Fibroblast of the conjunctiva (primary cell): ENCODE data around the gene LPGAT1.

Experiments
- DNase-seq: peaks from one replicate; pipeline ENCODE4 v3.0.0-alpha.2; 2010; ENCODE audit warnings: low read depth

LPGAT1 gene

DNA sequence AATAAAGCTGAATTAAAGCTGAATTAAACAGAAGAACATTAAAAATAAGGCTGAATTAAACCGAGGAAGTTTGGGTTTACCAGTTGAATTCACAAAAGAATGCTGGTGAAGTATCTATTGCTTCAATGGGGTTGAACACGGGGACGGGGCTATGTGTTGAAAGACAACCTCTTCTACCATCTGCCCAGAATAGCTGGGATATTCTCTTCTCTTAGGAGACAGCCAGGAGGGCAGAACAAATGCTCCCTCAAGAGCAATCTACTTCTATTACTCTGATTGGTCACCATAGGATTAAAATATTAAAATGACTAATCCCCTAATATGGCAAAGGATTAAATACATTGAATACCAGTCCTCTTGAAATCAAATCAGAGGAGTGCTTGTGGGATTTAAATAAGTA is 68.4 kb downstream of the LPGAT1 start:
- DNase-seq = no peak

DNA sequence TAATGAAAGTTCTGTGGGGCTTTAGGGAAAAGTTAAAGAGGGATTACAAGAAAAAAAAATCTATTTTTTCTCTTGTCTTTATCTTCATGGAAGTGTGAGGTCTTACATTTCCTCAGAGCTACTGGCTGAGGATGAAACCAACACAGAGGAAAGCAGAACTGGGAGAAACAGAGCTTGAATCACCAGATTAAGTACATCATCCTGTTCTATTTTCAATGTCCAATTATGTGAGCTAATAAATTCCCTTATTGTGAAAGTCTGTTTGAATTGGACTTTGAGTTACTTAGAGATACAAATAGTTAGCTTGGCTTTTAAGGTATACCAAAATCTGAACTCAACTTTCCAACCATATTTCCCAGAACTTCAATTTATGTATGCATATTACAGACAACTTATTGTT is 69.2 kb downstream of the LPGAT1 start:
- no peak for DNase-seq

DNA sequence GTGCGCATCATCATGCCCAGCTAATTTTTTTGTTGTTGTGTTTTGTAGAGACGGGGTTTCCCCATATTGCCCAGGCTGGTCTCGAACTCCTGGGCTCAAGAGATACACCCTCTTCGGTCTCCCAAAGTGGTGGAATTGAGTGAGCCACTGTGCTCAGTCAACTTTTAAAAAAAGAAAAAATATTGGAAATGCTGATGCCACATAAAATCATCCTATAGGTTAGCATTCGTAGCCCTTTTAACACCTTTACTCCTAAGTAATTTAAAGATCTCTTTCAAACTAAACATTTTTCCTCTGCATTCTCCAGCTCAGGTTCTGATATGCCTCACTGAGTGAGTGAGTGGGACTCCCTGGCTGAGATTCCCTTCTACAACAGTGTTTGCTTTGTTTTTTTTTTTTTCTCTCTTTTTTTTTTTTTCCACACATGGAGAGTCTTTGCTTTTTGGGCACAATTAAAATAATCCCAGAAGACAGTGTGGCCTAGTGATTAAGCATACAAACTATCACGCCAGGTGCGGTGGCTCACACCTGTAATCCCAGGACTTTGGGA is 74.0 kb downstream of the LPGAT1 start:
- DNase-seq = no peak

DNA sequence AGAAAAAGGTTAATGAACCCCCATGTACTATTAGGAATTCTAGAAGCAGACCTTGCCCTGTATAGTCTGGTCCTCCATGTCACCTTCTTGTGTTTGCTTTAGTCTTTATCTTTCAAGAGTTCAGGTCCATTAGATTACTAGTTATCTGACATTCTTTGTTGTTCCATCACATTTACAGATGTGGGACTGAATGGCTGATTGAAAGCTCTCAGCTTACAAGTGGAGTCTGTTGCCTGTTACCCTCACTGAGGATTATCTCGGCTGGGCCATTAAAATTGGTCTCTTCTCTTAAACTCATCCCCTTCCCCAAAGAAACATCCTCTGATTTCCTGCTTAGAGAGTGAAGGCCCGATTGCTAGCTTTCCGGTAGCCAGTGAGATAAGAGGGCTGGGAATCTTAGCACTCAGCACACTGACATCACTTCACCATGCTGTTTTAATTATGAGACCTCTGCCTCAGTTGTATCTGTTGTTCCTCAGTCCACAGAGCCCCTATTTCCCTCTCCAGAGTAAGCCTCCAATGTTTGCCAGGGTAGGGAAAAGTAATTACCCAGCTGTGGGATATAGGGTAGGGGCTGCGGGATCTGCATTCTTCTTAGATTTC is 76.8 kb downstream of the LPGAT1 start:
- no peak for DNase-seq

DNA sequence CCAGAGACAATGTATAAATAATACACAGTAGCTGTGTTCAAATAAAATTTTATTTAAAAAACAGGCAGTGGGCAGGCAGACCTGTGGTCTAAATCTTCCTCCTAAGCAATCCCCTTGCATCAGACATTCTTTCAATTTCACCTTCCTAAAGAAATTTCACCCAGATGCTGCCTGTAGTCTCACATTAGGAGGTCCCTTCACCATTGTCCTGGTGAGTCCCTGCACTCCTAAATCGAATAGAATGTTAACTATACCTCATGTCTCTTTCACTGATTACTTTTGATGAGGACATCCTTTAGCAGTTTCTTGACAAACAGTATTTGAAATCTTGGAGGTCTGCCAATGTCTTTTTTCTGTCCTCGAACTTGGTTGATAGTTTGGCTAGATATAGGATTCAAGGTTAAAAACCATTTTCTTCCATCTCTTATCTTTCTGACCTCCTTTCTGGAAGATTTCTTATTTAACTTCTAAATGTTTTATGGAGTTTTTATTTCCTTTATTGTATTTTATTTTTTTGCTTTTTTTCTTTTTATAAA is 77.5 kb downstream of the LPGAT1 start:
- DNase-seq = no peak

DNA sequence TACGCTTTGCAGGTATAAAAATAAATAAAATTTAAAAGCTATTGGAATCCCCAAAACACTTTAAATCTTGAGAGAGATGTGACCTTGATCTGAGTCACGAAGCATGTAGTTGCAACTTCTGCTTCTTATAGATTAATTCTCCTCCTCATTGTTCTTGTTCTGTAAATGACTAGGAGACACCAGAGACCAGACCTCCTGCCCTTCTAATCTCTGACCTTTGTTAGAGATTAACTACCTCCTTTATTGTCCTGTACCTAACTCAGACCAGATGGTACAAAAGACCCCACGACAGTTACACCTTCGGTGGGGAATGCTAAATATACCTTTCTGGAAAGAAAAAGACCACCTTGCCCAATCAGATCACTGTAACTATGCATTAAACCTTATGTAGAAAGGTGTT is 78.2 kb downstream of the LPGAT1 start:
- no peak for DNase-seq

DNA sequence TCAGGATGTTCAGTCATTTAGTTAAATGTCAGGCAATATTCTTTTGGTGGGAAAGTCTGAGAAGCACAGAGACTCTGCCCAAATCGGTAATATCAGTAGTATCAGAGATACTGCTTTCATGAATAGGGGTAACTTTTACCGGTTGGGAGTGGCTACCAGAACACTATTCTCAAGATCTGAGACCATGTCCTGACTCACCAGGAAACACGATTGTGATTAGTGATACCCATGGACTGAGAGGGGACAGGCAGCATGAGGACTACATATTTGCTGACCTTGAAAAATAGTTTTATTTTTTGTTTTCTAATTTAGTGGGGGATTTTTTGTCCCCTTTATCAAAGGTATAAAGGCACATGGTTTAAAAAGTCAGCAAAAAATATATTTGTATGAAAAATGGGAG is 79.1 kb downstream of the LPGAT1 start:
- DNase-seq = no peak

DNA sequence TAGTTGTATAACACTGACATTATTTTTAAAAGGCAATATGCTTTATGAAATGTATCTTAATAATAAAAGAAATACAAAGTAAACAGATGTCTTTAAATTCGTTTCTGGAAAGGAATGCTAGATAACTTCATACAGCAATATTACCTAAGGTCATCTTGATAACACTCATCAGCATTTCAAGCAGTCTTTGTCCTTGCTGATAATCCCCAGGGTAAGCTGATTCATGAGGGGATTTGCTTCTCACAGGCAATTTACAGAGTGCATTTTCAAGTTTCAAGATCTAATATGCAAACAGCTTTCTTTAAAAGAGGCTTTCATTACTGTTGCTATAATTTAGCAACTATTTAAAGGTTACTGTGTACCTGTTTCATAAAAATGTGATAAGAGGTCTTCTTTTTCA is 80.0 kb downstream of the LPGAT1 start:
- DNase-seq = no peak

DNA sequence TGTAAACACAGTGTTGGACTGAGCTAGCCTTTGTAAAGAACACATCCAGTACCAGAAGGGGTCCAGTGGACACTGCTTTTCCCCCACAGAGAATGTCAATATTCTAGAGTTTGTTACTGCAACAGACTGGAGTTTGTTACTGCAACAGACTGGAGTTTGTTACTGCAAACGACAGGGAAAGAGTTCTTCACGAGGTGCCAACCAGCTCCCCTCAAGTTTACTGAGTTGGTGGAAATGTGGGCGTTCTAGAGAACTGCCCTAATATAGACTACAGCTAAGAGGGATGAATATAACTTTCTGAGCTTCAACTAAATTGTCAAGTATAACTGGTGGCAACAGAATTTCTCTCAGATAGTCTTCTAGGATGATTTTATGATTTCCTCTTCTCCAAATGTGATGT is 81.3 kb downstream of the LPGAT1 start:
- DNase-seq = no peak

DNA sequence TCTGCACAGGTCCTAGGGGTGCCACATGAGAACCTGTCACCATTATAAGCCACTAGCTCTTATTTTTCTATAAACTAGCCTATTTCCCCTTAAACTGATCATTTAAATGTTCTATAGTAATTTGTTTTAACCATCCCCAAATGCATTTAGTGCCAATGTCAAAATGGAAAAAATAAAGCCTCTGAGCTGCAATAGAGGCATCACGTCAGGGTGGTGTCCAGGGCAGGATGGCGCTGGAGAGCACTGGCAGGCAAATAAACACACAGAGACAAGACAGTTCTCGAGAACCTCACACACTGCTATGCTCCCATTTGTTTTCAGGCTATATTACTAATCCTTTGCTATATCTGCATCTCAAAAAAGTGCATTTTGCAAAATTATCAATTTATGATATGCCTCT is 81.8 kb downstream of the LPGAT1 start:
- DNase-seq = no peak

DNA sequence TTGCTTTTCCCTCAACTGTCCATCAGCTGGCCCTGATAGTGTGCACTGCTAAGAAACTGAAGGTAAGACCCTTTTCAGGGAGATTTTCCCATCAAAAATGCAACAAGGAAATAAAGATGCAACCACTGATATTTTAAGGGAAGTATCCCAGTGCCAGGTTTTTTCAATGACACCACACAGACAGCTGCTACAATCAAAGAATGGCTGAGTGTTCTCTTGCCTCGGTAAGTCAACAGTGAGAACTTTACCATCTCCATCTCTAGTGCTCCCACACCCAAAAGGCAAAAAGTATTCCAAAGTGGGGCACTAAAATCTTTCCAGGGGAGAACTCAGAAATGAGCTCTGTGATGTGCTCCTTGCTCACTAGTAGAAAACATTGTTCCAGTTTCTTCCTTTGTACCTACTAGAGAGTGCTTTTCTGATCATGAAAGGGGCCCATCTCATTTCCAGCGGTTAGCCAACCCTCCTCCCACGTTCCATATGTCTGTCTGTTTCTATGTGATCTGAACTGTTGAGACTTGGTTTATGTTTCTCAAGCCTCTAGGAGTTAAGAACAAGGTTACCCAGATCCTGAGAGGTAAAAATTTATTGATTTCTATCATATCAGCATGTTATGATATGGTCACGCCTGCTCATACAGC is 87.6 kb downstream of the LPGAT1 start:
- DNase-seq = no peak

DNA sequence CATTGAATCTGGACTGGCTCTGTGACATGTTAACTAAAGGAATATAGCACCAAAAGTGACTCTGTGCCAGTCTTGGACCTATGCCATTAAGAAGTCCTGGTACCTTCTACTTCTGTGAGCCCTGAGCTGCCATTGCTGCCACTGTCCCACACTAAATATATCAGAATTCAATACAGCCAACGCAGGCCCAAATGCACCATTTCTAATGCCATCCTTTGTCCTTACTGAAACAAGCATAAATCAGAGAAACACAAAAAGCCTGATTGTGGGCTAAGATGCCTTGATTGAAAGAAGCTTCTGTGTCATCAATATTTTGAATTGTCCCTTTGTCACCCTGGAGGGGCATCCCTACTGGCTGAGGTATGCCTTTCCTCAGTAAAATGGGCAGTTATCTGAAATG is 88.3 kb downstream of the LPGAT1 start:
- no peak for DNase-seq

DNA sequence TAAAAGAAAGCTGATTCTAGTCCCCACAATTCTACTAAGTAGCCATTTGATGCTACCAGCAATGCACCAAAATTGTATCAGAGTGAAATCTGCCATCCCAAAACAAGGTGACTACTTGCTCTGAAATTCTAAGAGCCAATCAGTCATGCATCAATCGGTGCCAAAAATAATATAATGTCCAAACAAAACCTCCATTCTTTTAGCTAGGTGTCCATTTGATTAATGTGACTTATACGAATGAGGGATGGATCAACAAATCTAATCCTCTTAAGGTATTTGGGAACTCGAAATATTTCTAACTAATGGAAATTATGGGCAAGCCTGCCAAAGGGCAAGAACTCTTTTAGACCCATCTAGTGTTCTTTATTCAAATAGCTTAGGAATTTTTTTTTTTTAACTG is 88.8 kb downstream of the LPGAT1 start:
- DNase-seq = no peak

DNA sequence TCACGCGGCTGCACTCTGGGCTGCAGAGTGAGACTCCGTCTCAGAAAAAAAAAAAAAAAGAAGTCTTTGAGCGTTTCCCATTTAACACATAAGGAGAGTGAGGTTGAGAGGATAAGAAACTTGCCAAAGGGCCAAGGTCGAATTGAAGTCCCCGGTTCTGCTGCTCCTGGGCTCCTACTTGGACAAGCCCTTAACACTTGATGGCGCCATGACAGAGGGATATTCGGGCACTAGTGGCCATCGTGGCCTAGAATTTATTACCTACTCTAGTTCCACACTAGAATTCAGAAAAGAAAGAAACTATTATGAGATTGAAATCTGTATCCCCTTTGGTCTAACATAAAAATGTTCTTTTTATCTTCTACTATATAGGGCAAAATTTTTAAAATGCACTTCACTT is 89.4 kb downstream of the LPGAT1 start:
- DNase-seq = no peak

DNA sequence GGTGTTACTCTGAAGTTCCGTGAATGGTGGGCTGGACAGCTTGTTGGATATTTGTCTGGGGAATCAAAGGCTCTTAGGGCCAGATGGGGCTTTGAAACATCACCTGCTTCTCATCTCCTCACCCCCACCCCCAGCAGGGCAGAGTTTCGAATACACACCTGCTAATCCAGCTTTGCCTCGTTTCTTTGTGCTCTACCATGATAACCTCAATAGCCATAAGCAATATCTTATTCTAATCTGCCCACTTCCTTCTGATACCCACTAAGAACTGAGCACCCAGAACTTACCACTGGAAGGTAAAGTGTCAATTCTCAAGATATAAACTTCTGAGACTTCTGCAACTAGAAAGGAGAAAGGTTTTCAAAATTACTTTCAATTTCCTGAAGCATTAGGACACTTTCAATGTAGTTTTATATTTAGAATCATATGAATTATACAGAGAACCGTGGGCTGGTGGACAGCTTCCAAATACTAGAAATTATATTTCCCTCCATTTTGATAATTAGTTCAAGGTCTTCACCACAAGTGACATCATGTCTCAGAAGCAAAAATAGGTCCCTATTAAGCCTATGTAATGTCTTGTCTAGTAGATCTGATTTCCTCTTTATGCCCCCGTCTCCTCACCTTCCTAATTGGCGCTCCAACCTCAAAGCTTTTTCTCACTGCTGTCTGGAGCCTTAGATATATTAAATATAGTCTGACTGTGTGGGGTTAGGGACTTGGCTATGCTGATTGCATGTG is 90.7 kb downstream of the LPGAT1 start:
- DNase-seq = no peak

DNA sequence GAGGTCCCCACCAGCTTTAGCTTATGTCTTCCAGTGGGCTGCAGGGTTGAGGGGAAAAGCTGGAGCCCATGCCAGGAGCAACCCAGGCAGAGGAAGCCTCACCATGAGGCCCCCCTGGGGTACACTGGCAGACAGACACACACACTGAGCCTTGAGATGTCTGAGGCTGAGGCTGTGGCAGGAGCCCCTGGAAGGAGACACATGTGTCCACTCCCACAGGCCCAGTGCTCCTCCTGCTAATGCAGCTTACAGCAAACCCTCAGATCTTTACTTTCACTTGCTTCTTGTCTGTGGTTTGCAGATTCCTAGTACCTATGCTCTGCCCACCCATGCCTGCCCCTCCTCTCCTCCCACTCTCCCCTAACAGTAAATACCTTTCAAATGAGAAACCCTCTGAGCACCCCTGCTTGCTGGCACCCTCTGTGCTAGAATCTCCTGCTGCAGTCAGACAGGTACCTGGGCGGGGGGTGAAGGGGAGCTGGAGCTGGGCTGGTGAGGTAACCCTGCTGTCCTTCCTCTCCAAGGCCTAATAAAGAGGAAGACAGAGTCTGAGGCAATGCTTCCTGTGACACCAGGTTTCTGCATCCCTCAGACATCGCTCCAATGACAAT is 91.8 kb downstream of the LPGAT1 start:
- no peak for DNase-seq

DNA sequence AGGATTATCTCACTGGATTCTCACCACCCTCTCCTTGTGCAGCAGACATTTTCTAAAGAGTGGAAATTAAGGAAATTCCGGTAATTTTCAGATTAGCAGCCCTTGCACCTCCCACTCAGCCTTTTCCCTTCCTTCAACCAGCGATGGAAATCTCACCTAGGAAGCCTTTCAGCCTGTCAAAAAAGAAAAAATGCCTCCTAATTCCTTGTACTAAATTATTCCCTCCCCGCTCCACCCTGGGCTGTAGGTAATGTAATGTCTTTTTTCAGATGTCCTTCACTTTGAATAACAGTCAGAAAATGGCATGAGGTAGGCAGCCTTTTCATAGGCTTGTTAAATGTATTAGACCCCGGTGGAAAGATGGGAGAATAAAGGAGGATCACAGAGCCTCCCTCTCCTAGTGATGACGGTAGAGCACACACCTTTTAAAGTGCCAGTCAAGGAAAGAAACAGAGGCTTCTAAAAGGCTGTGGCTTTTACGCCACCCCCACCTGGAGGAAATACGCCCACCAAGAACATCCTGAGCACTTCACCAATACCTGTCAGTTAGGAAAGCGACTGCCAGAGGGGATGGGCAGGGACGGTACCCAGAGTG is 92.4 kb downstream of the LPGAT1 start:
- DNase-seq = no peak

DNA sequence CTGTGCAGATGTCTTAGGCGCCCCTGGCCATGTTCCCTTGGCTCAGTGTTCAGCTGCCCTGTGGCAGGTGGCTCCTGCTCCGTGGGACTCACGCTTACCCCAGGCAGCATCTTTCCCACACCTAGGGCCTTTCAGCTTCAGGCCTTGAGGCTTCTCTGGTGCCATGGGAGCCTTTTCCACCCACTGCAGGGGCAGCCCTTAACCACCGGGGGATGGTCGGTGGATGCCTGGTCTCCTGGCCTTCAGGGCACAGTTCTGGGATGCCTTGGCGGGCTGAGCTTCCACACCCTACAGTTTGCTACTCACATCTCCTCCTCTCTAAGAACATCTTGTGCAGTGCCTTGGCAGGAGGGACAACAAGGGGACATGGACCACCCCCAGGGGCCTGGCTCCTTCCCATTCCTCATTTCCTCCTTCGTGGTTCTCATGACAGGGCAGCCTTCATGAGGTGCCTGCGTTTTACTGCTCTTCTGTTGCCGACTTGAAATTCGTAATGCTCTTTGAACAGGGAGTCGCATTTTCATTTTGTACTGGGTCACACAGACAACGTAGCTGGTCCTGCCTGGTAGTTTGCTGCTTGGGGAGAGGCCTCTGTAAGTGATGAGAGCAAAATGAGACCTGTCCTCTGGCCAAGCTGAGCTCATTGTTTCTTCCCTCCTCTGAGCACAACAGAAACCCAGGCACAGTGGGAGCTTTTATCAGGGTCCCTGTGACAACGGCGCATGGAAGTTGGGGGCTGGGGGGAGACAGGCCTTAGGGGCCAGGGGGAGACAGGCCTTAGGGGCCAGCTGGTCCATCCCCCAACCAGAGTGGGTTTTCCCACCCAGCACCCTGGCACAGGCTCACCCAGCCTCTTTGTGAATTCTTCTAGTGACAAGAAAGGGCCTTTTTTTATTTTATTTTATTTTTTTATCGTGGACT is 93.2 kb downstream of the LPGAT1 start:
- no peak for DNase-seq

DNA sequence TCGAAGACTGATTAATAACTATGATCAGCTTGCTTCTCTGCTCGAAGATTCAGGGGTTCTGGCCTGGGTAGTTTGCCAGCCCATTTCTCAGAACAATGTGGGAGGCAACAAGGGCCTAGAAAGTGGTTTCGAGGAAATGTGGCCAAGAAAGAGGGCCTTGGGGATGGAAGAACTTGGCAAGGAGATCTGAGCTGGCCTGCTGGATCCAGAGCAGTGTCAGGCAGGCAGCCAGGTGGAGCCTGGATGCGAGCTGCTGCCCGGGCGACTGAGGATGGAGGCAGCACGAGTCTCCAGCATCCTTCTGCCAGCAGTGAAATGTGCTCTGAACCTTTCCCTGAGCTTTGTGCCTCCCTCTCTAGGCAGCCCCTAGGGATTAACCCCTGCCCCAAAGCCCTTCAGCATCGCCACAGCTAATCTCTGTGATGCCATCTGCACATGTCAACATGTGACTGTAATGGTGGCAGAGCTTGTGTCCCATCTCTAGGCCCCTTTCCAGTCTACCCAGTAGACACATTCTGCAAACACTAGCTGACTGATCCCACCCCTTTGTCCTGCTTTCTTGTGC is 94.1 kb downstream of the LPGAT1 start:
- DNase-seq = no peak

DNA sequence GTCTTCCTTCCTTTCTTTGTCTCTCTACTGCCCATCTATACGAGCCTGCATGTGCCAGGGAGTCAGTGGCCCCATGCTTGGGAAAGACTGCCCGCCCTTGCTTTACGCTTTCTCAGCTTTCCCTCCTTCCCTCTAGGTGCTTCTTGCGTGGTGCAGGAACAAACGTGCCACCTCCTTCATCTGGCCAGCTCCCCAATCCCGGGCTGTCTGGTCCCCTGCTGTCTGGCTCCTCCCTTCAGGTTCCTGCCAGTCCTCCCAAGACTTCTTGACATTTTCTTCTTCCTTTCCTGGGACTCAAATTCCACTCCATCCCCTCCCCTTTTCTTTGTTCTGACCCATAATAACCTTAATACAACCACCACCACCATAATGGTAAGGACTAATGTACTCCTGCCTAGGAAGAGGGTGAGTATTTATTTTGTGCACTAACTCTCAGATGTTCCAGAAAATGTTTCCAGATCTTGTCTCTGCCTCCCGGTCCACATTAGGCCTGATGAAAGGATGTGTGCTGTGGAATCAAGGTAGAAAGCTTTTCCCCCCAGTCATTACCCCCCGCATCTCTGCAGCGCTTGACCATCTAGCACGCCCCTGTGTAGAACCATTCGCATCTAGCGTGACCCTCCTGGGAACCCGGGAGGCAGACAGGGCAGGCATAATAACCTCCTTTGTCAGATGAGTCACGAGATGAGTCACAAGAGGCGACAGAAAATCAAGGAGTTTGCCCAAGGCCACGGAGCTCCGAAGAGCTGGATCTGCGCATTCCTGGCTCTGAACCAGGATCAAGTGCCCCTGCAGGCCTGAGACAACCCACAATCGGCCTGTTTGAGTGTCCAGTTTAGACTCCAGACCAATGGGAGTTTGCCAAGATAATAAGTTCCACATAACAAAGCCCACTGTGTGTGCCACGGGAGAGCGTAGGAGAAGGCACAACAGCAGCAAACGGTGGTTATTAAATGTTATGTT is 95.1 kb downstream of the LPGAT1 start:
- DNase-seq = peak; percentile 49
